Measurements from ENCODE around the gene INPP4B. TPM values are rescaled to one million over a fixed set of nuclear protein-coding genes. Genes with fewer than 3 reads are reported as not detected.

INPP4B gene
- total RNA-seq, 1 experiment from 2014 or later = 114 TPM

DNA sequence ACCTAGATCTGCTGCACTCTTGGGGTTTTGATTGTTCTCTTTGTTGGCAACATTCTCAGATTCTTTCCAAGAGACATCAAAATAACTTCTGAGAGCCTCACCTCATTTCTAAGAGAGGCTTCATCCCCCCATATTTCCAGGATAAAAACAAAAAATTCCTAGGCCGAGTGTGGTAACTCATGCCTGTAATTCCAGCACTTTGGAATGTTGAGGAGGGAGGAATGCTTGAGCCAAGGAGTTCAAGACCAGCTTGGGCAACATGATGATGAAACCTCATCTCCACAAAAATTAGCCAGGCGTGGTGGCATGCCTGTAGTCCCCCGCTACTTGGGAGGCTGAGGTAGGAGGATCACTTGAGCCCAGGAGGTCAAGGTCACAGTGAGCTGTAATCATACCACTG is 477.0 kb downstream of the INPP4B start:
- no peak for TF ChIP-seq CTCF (IDR thresholded peaks at IDR 0.05; ENCODE audit: unreplicated experiment)

DNA sequence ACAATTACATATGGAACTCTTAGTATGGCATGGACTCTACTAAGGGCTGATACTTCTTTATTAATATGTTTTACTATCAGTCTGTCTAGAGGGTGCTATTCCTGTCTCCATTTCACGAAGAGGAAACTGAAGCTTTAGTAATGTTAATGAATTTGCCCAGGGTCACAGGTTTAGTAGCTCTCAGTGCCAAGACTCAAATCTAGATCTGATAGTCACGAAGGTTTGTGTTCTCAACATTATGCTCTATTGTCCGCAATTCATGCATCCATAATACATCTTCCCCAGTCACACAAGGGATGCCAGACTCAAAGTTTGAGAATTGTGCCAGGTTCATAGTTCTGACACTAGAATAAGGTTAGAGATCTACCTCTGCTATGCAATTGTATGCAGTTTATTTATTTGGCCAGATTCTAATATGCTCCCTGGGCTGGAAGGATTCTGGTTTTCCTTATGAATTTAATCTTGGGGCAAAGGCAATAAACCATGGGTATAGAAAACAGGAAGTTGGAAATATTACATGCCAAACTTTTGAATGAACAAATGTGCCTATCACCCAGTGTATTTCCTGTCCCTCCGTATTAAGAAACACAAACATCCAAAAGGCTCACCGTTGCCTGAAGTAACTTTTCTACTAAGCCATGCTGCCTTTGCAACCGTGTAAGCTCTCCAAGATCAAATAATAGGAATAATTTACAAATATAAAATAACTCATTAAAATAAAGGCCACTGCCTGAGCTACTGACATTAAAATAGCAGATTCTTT is 478.5 kb downstream of the INPP4B start:
- Mint-ChIP-seq H3K36me3 (ENCODE audit: insufficient read depth, unreplicated experiment) (peaks cover 23% of the 10 kb centered on the region), H3K4me3 (ENCODE audit: low read depth, unreplicated experiment) (no peak overlapping the region), H3K9me3 (ENCODE audit: low read depth, unreplicated experiment) (peaks cover 3% of the 10 kb centered on the region), H3K4me1 (ENCODE audit: low read depth, unreplicated experiment) (peaks cover 39% of the 10 kb centered on the region), H3K27ac (ENCODE audit: unreplicated experiment) (no peak overlapping the region), H3K27me3 (ENCODE audit: unreplicated experiment) (no peaks in the 10 kb centered on the region)
- no peak for DNase-seq
- BruUV-seq (replicated peaks) = no TSS peak
- CTCF ChIA-PET = no interaction called here
- TF ChIP-seq CTCF (IDR thresholded peaks at IDR 0.05; ENCODE audit: unreplicated experiment) = no peak
- intact Hi-C loops (cut with micrococcal nuclease; ENCODE audit: unreplicated experiment) = no loop called here

More for the DNA sequence above, 477.0 kb downstream of the INPP4B start:
- BruUV-seq (replicated peaks) = no TSS peak
- Mint-ChIP-seq H3K4me3 (ENCODE audit: low read depth, unreplicated experiment) (no peak overlapping the region), H3K9me3 (ENCODE audit: low read depth, unreplicated experiment) (peaks cover 3% of the 10 kb centered on the region), H3K36me3 (ENCODE audit: insufficient read depth, unreplicated experiment) (peaks cover 20% of the 10 kb centered on the region), H3K27ac (ENCODE audit: unreplicated experiment) (peak overlapping the region; percentile 19), H3K4me1 (ENCODE audit: low read depth, unreplicated experiment) (peaks cover 47% of the 10 kb centered on the region), H3K27me3 (ENCODE audit: unreplicated experiment) (no peaks in the 10 kb centered on the region)
- CTCF ChIA-PET = no interaction called here
- no peak for DNase-seq
- intact Hi-C loops (cut with micrococcal nuclease; ENCODE audit: unreplicated experiment) = no loop called here

DNA sequence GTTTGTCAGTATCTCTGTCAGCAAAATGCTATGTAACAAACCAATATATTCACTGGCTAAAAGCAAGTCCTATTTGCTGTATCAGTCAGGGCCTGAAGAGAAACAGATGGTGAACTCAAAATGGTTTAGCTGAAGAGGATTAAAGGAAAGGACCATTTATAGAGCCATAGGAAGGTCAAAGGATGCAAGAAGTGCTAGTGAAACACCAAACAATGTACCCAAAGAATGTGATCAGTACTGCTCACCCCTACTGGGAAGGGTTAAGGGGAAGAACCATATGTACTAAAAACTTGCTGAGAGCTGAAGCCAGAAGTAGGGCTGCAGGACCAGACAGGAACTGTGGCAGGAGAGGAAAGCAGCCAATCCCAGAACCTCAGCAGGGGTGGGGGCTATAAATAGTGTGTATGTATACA is 479.3 kb downstream of the INPP4B start:
- no peaks in the 10 kb centered on the region for H3K27me3 Mint-ChIP-seq (ENCODE audit: unreplicated experiment)
- H3K9me3 Mint-ChIP-seq (ENCODE audit: low read depth, unreplicated experiment) = peaks cover 7% of the 10 kb centered on the region
- H3K4me3 Mint-ChIP-seq (ENCODE audit: low read depth, unreplicated experiment) = no peak overlapping the region
- H3K27ac Mint-ChIP-seq (ENCODE audit: unreplicated experiment) = no peak overlapping the region
- CTCF ChIA-PET = no interaction called here
- no peak for TF ChIP-seq CTCF (IDR thresholded peaks at IDR 0.05; ENCODE audit: unreplicated experiment)
- BruUV-seq (replicated peaks) = no TSS peak
- intact Hi-C loops (cut with micrococcal nuclease; ENCODE audit: unreplicated experiment) = no loop called here
- no peak for DNase-seq
- peaks cover 47% of the 10 kb centered on the region for H3K4me1 Mint-ChIP-seq (ENCODE audit: low read depth, unreplicated experiment)
- peaks cover 30% of the 10 kb centered on the region for H3K36me3 Mint-ChIP-seq (ENCODE audit: insufficient read depth, unreplicated experiment)

DNA sequence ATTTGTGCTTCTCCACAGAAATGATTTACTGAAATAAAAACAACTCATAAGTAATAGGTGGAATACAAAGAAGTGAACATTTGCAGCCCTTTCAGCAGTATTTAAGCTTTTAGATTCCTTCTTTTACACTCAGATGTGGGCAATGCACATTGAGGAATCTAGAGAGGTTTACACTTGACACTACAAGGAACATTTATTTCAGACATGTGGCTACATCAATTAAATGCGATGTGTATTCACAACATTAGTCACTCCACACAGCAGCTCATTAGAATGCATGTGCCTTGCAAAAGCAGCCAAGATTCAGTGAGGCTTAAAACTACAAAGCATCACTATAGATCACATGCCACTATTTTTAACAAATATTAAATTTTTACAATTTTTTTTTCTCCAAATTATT is 480.7 kb downstream of the INPP4B start:
- no peaks in the 10 kb centered on the region for H3K27me3 Mint-ChIP-seq (ENCODE audit: unreplicated experiment)
- intact Hi-C loops (cut with micrococcal nuclease; ENCODE audit: unreplicated experiment) = no loop called here
- H3K9me3 Mint-ChIP-seq (ENCODE audit: low read depth, unreplicated experiment) = peaks cover 5% of the 10 kb centered on the region
- H3K27ac Mint-ChIP-seq (ENCODE audit: unreplicated experiment) = no peak overlapping the region
- peaks cover 27% of the 10 kb centered on the region for H3K36me3 Mint-ChIP-seq (ENCODE audit: insufficient read depth, unreplicated experiment)
- CTCF ChIA-PET = no interaction called here
- BruUV-seq (replicated peaks) = no TSS peak
- TF ChIP-seq CTCF (IDR thresholded peaks at IDR 0.05; ENCODE audit: unreplicated experiment) = no peak
- peaks cover 50% of the 10 kb centered on the region for H3K4me1 Mint-ChIP-seq (ENCODE audit: low read depth, unreplicated experiment)
- no peak overlapping the region for H3K4me3 Mint-ChIP-seq (ENCODE audit: low read depth, unreplicated experiment)
- no peak for DNase-seq
